CD4-positive, alpha-beta T cell treated with Interleukin-2 at 100 ng/mL for 4 hours (primary cell): ENCODE data around the gene CHID1.

Source experiments
- DNase-seq: peaks from one replicate; pipeline ENCODE4 v3.0.0-alpha.2; 2020; ENCODE audit warnings: low spot score

The CHID1 gene

GRCh38 chr11:863910-864827 is 46.4 kb downstream of the CHID1 start:
- no peak for DNase-seq

DNA sequence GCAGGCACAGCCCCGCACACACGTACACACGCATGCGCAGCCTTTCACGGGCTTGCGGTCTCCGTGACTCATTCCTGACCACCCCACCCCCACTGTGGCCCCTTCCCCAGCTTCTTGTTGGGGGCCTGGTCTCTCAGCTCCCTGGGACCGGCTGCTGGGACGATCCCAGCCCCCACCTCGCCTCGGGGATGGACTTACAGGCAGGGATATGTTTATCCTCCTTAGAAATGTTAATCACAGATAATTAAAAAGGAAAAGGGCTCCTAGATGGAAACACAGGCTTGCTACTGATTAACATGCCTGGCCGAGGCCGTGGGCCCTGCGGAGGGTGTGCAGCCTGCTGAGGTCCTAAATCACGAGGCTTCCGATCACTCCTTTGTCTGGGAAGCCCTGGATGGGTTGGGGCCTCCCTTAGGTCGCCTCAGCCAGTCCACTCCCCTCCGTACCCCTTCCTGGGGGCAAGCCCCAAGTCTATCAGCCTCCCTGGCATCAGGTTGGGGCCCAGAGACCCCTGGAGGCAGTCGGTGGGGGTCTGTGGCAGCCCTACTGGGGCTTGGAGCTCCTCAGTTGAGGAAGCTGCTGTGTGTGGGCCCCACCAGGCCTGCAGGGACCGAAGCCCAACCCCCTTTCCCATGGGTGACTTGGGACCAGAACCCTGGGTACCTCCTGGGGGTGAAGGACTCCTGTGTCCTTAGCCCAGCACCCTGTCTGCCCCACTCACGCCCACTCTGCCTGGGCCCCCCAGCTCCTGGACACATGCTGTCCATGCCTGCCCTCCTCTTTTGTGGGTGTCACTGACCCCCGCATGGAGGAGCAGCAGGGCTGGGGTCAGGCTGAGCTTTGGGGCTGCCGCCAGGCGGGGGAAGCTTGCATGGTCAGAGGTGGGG is 47.3 kb downstream of the CHID1 start:
- no peak for DNase-seq

GRCh38 chr11:862696-863022 is 48.0 kb downstream of the CHID1 start:
- DNase-seq, result no peak

DNA sequence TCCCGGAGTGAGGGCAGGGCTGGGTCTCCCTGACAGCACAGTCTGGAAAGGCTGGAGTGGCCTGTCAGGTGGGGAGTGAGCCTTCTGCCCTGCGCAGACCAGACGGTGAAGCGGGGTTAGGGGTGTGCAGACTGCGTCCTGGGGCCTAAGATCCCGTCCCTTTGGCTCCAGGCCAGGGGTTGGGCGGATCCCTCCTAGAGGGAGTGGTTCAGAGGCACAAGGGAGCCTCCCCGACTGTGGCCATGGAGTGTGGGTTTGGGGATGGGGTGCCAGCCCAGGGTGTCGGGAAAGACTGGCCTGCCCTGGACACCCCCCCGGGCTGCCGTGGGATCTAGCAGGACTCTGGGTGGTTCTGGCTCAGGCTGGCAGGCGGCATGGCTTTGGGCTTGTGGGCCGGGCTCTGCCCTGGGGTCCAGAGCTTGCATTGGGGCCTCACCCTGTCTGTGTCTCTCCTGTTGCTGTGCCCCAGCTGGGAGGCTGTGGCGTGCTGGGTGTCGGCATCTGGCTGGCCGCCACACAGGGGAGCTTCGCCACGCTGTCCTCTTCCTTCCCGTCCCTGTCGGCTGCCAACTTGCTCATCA is 48.4 kb downstream of the CHID1 start:
- DNase-seq, result no peak

DNA sequence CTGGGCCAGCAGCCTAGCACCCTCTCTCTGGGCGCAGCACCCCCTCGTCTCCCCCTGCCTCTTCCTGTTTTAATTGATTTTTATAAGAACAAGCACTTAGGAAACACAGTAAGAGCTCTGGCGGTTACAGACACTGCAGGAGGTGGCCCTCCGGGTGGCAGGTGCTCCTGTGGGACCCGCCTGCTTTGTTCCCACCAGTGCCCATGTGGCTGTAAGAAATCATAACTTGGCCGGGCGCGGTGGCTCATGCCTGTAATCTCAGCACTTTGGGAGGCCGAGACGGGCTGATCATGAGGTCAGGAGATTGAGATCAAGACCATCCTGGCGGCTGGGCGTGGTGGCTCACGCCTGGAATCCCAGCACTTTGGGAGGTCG is 49.5 kb downstream of the CHID1 start:
- DNase-seq, result no peak

DNA sequence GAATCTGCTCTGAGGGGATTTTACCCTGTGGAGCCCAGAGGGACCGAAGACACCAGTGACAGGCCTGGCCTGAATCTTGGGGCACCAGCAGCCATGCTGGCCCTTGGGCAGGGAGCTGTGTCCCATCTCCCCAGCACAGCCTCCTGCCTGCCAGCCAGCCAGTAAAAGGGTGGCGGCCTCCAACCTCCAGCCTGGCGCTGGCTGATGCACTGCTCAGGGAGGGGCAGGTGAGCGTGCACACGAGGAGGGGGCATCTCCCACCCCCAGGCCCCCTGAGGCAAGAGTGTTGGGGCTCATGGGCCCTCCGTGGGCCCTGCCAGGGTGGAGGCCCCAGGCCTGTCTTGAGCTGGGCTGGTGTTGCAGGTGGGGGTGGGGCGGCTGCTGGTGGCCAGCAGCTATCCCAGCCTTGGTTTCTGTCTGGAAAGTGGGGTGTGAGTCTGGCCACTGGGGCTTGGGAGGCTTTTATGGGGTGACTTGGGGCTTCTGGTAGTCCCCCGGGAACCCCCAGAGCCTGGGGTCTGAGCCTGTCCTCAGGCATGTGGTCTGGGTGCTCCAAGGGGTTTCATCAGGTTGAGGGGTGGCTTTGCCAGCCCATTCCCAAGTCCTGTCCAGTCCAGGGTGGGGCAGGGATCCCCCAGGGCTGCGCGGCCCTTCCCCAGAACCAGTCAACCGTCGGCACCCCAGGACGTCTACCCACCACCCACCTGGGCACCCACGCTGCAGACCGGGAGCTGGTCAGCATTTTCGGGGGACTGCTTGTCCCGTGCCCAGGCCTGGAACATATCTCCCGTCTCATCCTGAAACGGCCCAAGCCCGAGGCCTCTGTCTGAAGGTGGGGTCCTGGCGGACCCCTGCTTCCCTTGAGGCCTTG is 50.1 kb downstream of the CHID1 start:
- no peak for DNase-seq

DNA sequence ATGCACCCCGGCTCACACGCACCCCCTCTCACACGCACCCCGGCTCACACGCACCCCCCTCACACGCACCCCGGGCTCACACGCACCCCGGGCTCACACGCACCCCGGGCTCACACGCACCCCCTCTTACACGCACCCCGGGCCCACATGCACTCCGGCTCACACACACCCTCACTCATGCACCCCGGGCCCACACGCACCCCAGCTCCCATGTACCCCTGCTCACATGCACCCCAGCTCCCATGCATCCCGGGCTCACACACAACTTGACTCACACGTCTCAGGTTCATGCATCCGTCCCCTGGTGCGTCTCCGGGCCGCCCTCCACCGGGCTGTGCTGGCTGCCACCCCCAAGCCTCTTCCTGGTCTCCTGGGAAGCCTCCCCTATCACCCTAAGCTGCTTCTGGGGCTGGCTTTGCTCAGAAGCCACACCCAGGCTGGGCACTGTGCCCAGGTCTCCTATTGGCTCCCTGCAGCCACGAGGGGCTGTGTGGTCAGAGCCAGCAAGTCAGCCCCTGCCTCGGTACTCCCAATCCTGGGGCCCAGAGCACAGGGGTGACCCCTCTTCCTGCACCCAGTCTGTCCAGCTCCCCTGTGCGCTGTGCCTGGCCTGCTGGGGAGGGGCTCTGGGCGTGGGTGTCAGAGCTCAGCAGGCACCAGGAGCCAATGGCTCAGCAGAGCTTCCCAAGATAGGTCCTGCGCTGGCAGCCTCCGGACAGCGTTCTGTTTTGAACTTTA is 51.0 kb downstream of the CHID1 start:
- no peak for DNase-seq

DNA sequence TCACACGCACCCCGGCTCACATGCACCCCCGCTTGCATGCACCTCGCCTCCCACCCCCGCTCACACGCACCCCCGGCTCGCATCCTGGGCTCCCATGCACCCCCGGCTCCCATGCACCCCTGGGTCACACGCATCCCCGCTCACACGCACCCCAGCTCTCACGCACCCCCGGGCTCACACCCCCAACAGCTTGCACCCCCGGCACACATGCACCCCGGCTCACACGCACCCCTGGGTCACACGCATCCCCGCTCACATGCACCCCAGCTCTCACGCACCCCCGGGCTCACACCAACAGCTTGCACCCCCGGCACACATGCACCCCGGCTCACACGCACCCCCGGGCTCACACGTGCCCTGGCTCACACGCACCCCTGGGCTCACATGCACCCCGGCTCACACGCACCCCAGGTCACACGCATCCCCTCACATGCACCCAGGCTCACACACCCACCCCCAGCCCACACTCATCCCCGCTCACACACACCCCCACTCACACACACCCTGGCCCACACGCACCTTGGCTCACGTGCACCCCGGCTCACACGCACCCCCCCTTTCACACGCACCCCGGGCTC is 51.8 kb downstream of the CHID1 start:
- DNase-seq, result no peak

DNA sequence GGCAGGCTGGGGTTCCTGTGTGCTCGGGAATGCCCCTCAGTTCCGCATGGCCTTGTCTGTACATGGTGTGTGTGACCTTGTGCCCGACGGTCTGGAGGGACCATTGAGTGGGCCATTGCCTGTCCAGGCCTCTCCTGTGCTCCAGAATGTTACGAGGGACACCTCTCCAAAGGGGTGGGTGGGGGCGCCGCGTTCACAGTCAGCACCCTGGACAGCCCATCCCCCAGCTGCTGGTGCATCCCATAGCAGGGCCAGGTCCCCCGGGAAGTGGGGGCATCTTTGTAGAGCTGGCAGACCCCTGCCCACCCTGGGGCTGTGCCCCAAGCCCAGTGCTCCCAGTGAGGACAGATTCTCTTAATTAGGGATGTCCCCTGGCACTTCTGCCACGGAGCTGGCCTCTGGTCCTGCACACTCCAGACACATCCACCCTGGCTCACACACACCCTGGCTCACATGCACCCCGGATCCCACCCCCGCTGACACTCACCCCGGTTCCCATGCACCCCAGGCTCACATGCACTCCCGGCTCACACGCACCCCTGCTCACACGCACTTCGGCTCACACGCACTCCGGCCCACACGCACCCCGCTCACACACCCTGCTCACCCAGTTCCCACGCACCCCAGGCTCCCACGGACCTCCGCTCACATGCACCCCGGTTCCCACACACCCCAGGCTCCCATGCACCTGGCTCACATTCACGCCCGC is 52.4 kb downstream of the CHID1 start:
- no peak for DNase-seq

GRCh38 chr11:856397-856796 is 54.2 kb downstream of the CHID1 start:
- no peak for DNase-seq

GRCh38 chr11:855796-856195 is 54.8 kb downstream of the CHID1 start:
- no peak for DNase-seq

- no peak for DNase-seq
Measured at GRCh38 chr11:855330-855674, 55.3 kb downstream of the CHID1 start.

- no peak for DNase-seq
Measured at GRCh38 chr11:854601-855329, 55.8 kb downstream of the CHID1 start.

DNA sequence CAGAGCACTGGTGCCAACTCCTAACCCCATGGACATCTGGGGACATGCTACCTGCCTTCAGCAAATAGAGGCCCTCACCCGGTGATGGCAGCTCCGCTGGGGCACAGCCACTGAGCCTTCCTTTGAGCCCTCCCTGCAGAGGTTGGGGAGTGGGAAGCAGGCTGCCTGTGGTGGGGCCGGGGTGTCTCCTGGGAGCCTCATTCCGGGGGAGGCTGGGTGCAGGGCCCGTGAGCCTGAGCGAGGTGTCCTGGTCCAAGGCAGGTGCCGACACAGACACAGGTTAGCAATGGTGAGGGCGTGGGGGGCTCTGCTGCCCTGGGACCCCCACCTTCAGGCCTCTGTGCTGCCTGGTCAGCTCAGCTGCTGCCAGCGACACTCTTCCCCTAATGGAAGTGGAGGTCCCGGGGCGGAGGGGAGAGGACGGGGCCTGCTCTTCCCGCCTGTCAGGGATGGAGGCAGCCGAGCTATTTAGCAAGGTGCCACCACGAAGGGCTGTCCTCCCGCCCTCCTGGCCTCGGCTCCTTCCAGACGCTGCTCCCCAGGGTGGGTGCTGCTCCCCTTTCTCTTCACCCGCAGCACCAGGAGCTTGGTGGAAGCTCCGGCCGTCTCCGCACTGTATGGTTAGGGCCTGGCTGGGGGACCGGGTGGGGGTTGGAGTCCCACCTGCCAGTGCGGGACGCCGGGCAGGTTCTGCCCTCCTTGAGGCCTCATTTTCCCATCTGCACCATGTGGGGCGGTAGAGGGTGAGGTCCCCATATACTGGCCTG is 56.7 kb downstream of the CHID1 start:
- no peak for DNase-seq

DNA sequence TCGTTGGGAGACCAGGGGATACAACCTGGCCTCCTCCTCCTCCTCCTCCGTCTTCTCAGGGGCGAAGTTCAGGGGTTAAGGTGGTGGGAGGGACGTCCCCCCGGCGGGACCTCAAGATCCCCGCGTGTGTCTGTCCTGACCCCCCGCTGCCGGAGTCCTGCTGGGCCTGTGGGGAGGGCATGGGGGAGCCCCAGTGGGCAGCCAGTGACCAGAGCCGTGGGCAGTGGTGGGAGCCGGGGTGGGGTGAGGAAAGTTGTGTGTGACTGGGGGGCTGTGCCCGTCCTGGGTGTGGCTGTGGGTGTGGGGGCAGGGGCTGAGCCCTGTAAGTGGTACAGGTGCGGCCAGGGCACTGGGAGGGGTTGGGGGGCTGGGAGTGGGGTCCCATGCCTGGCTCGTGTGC is 57.8 kb downstream of the CHID1 start:
- DNase-seq, result no peak

GRCh38 chr11:850775-851763 is 59.5 kb downstream of the CHID1 start:
- DNase-seq, result no peak

DNA sequence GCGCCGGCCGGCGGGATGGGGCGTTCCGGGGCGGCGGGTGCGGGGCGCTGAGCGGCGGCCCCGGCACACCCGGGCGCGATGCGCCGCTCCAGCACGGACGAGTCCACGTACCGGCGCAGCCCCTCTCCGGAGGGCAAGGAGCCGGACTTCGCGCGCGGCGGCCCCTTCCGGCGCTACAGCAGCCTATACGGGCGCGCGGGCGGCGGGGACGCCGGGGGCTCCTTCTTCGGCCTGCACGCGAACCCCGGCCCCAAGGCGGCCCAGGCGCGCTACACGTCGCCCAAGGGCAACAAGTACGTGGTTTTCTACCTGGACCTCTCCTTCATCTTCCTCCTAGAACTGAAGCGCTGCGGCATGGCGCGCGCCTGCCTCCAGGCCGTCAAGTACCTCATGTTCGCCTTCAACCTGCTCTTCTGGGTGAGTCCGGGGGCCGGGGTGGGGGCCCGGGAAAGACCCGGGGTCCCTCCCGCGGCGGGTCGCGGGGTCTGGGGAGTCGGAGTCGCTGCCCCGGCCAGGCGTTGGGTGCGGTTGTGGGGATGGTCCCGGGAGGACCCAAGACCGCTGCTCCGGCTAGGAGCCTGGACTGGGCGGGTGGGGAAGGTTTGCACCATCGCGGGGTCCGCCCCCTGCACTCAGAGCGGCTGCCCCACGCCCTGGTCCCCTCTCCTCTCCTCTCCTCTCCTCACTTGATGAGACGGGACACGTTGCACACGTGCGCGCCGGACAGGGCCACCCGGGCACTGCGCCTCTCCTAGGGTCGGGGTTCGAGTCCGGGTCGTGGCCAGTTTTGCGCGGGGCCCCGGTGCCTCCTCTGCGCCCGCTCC is 60.4 kb downstream of the CHID1 start:
- no peak for DNase-seq
